ENCODE measurements around the gene COMMD1.
"Not testable (repeated sequence)": the region's sequence is repeated elsewhere in the genome, so short reads cannot be mapped to it uniquely, and the experiment has no call there.

The COMMD1 gene

DNA sequence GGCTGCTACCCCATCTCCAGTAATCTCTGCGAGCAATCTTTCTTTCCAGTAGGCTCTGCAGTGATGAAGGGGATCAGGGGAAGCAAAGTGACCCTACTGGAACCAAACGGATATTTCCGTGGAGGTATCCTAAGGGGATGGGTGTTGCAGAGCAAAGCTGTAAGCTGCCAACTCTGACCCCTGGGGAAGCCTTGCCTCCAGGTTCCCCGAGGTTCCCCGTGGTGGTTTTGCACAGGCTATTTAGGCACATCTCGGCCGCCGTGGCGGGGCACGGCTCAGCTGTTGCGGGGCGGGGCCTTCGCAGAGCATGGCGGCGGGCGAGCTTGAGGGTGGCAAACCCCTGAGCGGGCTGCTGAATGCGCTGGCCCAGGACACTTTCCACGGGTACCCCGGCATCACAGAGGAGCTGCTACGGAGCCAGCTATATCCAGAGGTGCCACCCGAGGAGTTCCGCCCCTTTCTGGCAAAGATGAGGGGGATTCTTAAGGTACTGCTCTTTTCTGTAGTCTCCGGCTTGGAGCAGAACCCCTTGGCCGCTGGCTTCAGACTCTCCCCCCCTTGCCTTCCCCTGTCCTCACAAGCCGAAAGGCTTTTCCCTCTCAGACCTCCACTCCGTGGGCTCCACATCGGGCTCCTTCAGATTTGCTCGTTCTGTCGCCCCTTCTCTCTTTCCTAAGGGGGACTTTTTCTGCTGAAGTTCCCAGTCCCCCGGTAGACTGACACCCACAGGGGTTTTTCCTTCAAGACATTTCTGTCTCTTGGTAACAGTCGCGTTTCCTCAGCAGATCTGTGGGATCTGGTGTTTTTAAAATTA lies at the start of gene COMMD1:
TSS of gene COMMD1 (plus strand) at position 303 of the 814 bp plus-strand sequence. CDS start at position 308, 5 bp downstream.
- peak; percentile 68 to 74 for DNase-seq (ENCODE audit: low read depth in 1 of 2, low spot score in 1 of 2)

DNA sequence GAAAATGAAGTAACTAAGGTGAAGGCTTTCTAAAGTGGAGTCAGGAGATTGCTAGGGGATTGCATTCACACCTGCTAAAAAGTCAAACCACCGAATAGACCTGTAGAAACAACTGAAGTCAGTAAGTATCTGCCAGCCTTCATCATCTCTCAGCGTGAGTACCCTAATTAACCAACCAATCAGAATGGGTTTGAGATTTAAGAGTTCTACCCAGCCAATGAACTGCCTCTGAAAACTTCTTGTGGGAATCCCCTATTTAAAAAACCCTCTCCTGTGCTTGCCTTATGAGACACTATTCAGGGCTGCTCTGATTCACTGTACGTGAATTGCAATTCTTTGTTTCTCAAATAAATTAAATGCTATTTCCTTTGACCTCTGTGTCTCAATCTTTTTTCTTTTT lies 48.2 kb upstream of the COMMD1 start:
- no peak for DNase-seq (ENCODE audit: low read depth in 1 of 2, low spot score in 1 of 2)

DNA sequence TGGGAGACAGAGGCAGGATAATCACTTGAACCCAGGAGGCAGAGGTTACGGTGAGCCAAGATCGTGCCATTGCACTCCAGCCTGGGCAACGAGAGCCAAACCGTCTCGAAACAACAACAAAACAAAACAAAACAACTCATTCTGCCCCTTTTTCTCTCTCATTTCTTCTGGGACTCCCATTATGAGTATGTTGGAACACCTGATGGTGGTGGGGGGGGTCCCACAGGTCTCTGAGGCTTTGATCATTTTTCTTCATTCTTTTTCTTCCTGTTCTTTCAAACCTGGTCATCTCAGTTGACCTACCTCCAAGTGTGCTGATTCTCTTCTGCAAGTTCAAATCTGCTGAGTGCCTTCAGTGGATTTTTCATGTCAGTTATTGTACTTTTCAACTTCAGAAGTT lies 43.4 kb upstream of the COMMD1 start:
- DNase-seq (ENCODE audit: low read depth in 1 of 2, low spot score in 1 of 2) = no peak

DNA sequence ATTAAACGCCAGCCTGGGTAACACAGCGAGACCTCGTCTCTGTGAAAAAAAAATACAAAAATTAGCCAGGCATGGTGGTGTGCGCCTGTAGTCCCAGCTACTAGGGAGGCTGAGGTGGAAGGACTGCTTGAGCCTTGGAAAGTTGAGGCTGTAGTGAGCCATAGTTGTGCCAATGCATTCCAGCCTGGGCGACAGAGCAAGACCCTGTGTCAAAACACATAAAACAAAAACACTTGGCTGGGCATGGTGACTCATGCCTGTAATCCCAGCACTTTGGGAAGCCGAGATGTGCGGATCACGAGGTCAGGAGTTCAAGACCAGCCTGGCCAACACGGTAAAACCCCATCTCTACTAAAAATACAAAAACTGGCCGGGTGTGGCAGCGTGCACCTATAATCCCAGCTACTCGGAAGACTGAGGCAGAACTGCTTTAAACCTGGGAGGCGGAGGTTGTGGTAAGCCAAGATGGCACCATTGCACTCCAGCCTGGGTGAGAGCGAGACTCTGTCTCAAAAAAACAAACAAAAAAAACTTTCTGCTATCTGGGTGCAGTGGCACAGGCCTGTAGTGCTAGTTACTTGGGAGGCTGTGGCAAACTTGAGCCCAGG lies 38.9 kb upstream of the COMMD1 start:
- DNase-seq (ENCODE audit: low read depth in 1 of 2, low spot score in 1 of 2) = not testable (repeated sequence)

DNA sequence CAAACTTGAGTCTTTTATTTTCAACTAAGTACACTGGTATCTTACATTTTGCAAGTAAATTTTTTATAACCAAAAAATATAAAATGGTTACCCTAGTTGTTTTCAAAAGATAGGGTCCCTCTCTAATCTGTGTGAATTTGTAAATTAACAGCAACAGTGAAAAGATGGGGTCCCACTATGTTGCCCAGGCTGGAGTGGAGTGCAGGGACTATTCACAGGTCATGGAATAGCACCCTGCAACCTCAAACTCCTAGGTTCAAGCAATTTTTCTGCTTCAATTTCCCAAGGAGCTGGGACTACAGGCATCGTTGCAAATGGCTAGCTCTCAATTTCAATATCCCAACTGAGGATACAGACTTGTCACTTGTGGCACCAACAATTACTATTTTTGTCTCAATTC lies 29.1 kb upstream of the COMMD1 start:
- DNase-seq (ENCODE audit: low read depth in 1 of 2, low spot score in 1 of 2) = no peak

DNA sequence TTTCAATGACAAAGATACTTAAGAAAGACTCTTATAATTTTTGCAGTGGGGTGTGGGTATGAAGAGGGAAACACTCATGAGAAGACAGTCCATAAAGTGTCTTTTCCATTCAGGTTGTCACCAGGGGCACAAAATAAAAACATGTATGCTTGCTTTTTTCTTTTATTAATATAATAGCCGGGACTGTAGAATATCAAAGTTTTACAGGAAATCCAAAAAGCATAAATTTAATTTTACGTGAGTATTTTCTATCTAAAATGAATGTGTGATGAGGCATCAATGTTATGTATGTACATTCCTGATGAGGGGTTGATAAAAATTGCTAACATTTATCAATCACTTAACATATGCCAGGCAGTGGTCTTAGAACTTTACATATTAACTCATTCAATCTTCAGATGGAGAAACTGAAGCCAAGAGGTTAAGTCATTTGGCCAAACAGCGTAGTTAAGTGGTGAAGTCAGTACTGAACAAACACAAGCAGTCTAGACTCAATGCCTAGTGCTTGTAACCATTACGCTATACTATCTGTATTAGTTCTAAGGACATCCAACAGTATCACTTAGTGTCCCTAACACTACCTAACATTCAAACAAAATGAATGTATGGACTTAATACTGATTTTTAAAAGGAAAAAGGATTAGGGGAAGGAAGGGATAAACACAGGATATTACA lies 27.8 kb upstream of the COMMD1 start:
- no peak for DNase-seq (ENCODE audit: low read depth in 1 of 2, low spot score in 1 of 2)

DNA sequence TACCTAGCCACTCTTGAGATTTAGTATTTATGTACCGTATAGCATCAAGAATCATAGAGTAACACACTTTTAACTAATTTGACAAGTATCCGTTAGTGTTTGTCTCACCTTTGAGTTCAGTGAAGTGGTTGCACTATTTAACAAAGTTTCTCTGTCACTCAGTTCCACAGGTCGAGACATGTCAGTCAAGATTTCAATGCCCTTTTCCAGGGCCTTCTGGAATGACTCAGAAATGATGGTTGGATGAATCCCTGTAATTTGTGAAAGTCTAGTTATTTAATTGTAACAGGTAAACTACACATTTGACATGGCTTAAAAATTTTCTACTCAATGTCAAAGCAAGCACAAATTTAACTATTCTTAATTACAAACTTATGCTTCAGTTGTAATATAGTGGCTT lies 26.7 kb upstream of the COMMD1 start:
- no peak for DNase-seq (ENCODE audit: low read depth in 1 of 2, low spot score in 1 of 2)

DNA sequence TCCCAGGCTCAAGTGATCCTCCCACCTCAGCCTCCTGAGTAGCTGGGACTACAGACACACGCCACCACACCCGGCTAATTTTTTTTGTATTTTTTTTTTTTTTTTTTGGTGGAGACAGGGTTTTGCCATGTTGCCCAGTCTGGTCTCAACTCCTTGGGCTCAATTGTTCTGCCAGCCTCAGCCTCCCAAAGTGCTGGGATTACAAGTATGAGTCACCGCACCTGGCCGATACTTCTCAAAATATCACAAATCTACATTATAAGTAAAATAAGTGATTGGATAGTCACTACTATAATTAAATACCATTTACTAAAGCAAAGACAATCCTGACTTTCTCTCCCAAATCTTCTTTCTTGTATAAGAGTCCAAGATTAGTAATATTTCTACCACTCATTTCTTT lies 26.1 kb upstream of the COMMD1 start:
- DNase-seq (ENCODE audit: low read depth in 1 of 2, low spot score in 1 of 2) = not testable (repeated sequence)

DNA sequence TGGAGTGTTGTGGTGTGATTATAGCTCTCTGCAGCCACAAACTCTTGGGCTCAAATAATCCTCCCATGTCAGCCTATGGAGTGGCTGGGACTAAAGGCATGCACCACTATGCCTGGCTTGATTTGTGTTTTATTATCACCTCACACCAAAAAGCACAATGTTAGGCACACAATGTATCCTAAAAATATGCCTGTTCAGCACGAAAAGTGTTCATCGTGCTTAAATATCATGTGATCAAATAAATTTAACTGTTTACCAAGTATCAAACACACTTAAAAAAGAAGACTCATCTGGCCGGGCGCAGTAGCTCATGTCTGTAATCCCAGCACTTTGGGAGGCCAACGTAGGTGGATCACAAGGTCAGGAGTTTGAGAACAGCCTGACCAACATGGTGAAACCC lies 22.6 kb upstream of the COMMD1 start:
- DNase-seq (ENCODE audit: low read depth in 1 of 2, low spot score in 1 of 2) = no peak

DNA sequence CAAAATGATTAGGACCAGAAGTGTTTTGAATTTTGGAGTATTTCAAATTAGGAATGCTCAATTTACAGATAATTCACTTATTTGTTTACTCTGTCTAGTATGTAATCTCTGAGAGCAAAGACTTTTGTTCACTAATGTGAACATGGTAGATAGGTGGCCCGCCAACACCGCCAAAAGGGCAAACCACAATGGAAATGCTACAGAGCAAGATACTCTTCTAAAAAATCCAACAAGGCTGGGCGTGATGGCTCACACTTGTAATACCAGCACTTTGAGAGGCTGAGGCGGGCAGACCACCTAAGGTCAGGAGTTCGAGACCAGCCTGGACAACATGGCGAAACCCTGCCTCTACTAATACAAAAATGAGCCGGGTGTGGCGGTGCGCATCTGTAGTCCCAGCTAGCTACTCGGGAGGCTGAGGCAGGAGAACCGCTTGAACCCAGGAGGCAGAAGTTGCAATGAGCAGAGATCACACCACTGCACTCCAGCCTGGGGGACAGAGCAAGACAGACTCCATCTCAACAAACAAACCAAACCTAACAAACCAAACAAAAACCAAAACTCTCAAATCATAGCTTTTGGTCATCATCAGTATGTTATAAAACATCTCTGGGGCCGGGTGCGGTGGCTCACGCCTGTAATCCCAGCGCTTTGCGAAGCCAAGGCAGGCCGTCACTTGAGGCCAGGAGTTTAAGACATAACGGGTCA lies 19.4 kb upstream of the COMMD1 start:
- DNase-seq (ENCODE audit: low read depth in 1 of 2, low spot score in 1 of 2) = no peak

DNA sequence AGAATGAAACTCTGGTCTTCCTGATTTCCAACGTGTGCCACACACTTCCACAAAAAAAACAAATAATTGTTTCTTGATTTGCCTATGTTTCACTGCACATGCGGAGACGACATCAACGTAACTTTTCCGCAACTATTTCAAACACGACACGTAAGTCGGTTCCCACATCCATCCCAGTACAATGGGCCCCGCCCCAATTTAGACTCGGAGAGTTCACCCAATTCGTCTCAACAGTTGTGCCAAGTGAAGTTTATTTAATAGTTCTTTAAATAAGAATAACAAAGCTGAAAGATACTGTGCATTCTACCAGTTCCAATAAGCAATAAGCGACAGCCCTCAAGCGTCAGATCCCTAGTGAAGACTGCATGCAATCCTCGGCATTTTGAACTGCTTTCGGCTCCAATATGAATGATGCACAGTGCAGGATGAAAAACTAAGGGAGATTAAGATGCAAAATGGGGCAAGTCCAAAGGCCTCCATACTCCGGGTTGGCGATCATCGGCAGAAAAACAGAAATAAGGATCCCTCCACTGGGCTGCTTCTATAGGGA lies 17.7 kb upstream of the COMMD1 start:
- peak in 1 of 2 donors; percentile 32 for DNase-seq (ENCODE audit: low read depth in 1 of 2, low spot score in 1 of 2)

DNA sequence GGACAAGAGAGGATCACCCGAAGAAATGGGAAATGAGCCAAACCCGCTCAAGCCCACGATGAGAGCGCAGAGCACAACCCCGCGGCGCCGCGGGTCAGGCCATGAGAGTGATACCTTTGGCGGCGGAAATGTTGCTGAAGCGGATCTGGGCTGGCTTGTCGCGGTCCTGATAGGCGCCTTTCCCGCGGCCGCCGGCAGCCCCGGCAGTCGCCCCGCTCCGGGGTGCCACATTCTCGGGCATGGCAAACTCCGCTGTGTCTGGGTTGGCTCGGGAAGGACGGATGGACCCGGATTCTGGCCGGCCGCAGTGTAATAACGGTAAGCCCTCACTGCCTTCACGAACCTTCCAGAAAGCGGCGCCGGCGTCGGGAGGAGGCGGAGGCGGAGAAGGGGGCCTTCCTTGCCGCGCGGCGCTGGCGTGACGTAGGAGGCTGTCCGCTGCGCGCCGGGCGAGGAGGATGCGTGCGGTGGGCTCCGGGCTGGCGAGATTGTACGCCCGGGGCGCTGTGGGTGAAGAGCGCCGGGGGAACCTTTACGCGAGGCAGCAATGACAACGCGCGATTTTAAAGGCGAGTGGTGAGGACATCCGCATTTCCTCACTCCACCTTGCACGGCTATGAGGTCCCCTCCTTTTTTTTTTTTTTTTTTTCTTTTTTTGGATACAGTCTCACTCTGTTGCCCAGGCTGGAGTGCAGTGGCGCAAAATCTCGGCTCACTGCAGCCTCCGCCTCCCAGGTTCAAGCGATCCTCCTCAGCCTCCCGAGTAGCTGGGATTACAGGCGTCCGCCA lies 17.0 kb upstream of the COMMD1 start, which contains the start of gene CCT4:
TSS of gene CCT4 (minus strand) at position 390 of the 789 bp plus-strand sequence. CDS start at position 241, 149 bp downstream.
- peak; percentile 85 to 93 for DNase-seq (ENCODE audit: low read depth in 1 of 2, low spot score in 1 of 2)

DNA sequence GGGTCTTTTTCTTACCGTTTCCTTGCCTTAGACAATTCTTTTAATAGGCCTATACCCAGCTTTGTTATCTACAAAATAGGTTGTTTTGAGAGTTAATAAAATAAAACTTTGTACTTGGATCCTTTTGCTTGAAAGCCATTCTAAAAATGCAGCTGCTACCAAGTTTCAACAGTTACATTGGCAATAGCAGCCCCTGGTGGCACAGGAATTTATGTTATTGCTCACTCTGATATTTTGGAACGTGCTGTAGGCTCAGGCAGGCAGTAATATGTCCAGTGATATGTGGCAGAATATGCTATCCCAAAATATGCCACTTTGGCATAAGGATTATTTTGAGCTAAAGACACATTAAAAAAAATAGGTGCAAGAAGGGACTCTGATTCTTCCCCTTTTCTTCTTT lies 6.7 kb upstream of the COMMD1 start:
- no peak for DNase-seq (ENCODE audit: low read depth in 1 of 2, low spot score in 1 of 2)

DNA sequence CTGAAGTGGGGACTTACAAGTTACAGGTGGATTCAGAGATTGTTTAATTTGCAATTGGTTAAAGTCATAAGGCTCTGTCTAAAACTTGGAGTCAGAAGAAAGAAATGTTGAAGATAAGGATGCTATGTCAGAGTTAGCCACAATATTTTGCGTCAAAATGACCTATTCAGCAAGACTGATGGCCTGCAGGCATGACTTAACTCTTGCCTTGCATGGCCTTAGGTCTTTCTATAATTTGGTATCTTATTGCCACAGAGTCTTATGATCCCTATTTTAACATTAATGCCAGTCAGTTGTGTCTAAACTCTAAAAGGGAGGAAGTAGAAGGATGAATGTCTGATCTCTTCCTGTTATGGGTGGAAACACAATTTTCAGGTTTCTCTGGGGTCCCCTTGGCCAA lies 5.2 kb upstream of the COMMD1 start:
- no peak for DNase-seq (ENCODE audit: low read depth in 1 of 2, low spot score in 1 of 2)

DNA sequence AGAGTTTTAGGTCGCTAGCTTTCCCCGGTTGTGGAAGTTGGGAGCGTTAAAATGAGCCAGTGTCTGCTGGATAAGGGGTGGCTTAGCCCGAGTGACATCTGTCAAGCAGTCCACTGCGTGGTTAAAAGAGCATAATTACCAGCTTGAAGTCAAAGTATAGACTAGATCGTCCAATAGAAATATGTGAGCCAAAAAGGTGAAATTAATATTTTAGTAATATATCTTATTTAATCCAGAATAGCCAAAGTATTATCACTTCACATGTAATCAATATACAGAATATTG lies 654 bp downstream of the COMMD1 start:
- DNase-seq (ENCODE audit: low read depth in 1 of 2, low spot score in 1 of 2) = no peak

DNA sequence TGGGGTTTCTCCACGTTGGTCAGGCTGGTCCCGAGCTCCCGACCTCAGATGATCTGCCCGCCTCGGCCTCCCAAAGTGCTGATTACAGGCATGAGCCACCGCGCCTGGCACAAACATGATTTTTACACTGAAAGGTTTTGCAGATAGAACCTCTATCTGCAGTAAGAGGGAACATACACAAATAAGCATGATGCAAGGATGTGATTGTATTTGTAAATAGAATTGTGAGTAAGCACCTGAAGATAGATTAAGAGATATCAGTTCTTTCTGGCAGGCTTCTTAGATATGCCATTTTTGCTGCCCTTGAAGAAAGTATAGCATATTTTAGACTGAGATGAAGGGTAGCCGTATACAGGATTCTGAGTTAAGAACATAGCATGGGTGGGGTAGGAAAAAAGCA lies 3.6 kb downstream of the COMMD1 start:
- no peak for DNase-seq (ENCODE audit: low read depth in 1 of 2, low spot score in 1 of 2)

DNA sequence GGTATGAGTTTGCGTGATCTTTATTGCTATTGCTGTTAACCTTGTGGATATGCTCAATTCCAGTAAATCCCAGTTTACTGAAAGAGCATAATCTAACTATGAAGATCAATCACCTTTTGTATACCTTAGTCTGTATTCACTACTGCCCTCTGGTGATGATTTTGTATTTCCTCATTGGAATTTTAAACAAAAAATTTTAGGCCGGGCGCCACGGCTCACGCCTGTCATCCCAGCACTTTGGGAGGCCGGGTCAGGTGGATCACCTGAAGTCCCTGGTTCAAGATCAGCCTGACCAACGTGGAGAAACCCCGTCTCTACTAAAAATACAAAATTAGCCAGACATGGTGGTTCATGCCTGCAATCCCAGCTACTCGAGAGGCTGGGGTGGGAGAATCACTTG lies 5.1 kb downstream of the COMMD1 start:
- no peak for DNase-seq (ENCODE audit: low read depth in 1 of 2, low spot score in 1 of 2)

DNA sequence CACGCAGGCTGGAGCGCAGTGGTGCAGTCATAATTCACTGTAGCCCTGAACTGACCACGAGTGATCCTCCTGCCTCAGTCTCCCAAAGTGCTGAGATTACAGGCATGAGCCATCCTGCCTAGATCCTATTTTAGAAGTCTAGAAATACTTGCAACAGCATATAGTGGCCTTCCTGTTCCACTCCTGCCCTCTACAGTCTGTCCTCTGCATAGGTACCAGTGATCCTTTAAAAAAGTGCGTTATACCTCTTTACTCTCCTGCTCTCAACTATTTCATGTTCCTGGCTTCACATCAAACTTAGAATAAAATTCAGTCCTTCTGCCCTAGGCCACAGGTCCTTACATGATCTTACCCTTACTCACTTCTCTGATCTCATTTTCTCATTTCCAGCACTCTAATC lies 6.0 kb downstream of the COMMD1 start:
- DNase-seq (ENCODE audit: low read depth in 1 of 2, low spot score in 1 of 2) = no peak

DNA sequence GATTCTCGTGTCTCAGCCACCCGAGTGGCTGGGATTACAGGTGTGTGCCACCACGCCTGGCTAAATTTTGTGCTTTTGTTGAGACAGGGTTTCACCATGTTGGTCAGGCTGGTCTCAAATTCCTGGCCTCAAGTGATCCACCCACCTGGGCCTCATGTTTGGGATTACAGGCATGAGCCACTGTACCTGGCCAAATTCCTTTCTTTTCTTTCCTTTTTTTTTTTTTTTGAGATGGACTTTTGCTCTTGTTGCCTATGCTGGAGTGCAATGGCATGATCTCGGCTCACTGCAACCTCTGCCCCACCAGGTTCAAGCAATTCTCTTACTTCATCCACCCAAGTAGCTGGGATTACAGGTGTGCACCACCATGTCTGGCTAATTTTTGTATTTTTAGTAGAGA lies 9.3 kb downstream of the COMMD1 start:
- DNase-seq (ENCODE audit: low read depth in 1 of 2, low spot score in 1 of 2) = not testable (repeated sequence)

DNA sequence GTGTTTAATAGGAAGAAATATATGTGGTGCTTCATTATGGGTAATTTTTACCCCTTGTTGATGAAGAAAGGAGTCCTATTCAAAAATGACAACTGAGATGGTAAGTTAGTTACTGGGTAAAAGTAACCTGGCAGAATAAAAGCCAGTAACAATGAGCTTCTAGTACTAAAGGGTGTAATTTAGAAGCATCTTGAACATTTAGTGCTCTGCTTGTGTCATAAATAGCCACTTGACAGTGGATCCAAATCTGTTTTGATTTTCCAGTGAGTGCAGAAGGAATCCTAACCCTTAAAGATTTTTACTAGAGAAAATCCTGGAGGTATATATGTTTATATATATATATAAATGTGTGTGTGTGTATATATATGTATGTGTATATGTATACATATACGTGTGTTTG lies 15.1 kb downstream of the COMMD1 start:
- DNase-seq (ENCODE audit: low read depth in 1 of 2, low spot score in 1 of 2) = no peak

DNA sequence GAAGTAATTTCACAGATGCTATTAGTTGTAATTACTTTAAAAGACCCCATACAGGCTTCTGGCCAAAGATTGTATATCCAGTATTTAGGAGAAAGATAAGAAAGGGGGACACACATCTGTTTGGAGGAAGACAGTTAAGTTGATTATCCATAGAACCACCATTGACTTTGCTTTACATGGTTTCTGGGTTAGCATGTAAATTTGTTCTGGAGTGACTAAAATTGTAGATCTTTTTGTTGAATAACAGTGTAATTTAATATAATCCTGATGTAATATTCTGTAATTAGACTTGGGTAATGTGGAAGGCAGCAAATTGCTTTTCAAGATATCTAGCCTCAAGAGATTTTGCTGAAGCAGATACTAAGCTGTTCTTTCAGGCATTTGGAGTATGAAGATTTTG lies 17.2 kb downstream of the COMMD1 start:
- no peak for DNase-seq (ENCODE audit: low read depth in 1 of 2, low spot score in 1 of 2)
